COLO668 (cell line): Measurements from ENCODE around the gene ANO2.

Experiments used
- DNase-seq: peaks from one replicate; lab custom pipeline; 2025; ENCODE audit not compliant: unreplicated experiment; lab: John Stamatoyannopoulos, UW

ANO2 gene

DNA sequence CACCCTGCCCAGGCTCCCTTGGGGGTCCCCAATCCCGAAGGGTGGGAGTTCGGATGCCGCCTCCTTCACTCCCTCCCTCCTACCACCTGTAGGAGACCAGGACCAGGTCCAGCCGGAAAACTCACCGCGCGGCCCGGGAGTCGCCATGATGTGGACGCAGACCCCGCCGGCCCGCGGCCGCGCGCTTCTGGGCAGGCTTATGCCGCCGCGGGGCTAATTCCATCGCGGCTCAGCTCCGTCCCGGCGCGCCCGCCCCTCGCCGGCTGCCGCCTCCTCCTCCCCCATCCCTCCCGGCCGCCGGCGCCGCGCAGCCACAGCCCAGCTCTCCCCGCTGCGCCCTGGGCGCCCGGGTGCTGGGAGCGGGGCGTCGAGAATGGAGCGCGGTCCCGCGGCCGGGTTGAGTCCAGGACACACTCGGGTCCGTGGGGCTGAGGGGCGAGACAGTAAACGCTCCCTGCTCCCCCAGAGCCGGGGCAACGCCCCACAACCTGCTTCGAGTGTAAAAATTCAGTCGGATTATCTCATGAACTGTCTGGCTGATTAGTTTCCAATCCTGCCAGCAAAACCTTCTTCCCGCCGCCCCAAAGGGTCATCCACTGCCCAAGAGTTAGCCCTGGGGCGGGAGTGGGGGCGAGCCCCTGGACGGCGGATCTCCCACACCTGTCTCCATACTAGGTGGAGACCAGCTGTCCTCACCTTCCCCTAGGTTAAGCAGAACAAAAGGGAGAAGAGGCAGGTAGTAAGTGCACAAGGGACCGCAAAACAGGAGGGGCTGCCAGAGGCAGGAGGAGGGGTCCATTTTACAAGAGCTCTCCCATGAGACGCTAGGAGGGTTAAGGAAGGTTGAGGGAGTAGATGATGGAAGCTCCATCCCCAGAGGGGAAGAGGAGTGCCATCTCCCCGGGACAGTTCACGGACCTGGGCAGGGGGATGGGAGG, at the start of gene ANO2:
Gene ANO2 (minus strand): TSS at position 189 of the 938 bp plus-strand sequence. CDS start 42 bp downstream, at position 147.
- peak; percentile 29 for DNase-seq

DNA sequence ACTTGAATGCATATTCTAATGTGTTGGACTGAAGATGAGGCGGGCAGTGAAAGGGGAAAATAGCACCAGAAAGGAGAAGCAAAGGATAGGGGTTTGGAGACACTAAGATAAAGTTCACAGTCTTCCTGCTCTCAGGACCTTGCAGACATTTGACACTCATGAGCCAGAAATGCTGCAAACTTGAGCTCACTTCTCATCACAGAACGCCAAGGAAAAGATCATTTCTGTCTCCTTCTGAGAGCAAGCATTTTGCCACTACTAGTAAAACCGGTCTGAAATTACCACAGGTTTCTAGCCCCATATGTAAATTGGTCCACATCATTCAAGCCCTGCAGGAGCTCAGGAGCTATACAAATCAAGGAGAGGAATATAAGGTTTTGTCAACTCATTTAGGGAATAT, 44.6 kb upstream of the ANO2 start:
- no peak for DNase-seq

DNA sequence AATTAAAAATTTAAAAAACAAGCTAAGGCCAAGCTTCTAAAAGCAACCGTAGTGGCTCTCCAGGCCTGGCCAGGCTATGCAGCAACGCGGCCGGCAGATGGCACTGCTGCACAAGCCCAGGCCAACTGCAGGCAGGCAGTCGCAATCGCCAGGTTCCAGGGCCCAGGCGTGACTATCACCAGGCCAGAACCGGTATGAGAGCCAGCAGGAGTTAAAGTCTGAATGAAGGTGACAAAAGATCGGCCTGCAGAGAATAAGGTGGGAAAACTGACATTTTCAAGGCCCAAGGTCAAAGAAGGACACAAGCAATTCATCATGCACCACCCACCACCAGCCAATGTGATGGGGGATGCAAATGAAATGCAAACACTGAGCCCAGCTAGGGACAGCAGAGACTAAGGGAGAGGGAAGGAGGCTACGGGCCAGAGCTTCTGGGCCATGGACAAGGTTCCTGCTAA, 43.6 kb upstream of the ANO2 start:
- DNase-seq = peak; percentile 65

DNA sequence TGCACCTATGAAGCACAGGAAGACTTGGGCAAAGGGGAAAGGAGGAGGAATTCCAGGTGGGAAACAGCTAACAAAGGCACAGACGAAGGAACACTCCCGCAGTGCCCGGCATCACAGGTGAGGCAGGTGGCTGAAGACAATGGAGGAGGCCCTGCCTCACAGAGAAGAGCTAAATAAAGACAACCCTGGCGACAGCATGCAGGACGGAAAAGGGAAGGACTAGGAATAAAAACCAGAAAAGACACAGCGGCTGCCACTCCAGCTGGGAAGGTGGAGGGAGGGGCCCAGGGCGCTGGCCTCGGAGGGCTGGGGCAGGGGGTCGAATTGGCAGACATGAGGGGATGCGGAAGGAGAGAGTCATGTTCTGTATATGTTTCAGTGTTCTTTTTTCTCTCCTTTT, 43.0 kb upstream of the ANO2 start:
- peak; percentile 7 for DNase-seq

DNA sequence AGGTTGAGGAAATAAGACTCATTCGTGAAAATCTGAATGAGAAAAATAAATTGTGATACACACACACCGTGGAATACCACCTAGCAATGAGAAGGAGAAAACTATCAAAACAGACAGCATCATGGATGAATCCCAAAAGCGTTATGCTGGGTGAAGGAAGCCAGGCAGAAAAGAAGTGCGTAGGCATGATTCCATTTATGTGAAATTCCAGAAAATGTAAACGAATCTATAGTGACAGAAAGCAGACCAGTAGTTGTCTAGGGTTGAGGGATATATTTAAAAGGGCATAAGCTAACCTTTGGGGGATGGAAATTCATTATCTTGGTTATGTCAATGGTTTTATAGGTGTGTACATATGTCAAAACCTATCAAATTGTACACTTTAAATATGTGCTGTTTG, 42.5 kb upstream of the ANO2 start:
- no peak for DNase-seq

DNA sequence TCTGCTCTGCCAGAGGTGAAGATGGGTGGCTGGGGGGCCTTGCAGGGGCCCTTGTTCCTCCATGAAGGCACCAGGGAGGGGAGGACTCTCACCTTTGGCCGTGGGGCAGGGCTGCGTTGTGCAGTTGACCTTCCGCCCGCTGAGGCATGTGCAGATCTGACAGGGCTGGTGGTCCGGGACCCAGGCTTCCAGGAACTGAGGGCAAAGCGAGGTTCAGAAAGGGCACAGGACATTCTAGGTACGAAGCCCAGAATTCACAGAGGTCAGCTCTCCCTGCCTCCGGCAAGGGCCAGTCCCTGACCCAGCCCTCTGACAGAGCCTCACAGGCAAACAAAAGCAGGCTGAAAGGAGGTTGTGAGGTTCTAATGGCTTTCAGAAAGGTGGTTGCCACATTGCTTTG, 40.4 kb upstream of the ANO2 start:
- DNase-seq = no peak

DNA sequence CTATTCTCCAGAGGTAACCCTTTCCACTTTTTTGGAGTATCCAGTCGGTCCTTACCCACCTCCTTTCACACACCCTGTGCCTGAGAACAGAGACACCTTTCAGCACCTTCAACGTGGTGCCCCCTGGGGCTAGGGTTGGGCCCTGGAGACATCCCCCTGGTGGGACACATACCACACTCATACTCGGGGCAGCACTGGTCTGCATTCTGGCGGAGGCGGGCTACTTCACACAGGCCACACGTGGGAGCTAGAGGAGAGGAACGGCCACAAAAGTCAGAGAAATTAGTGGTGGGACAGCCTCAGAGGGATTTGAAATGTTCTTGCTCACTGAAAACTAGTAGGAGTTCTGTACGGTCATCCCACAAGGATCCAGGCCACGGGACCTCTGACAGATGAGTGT, 39.8 kb upstream of the ANO2 start:
- DNase-seq = no peak

DNA sequence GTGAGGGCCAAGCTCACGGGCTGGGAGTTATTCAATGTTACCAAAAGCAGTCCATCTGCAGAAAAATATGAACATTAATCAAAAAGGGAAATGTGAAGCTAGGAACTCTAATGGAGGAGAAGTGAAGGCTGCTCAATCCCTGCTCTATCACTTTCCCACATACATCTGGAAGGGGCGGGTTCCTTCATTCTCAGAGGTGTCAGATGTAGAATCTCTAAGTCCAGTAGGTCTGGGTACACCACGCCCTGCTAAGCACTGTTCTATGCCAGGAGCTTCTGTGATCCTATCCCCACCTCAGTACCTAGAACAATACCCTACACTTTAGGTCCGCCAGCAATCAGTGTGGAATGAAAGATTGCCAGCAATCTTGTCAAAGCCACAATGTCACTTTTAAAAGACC, 37.0 kb upstream of the ANO2 start:
- DNase-seq = no peak

DNA sequence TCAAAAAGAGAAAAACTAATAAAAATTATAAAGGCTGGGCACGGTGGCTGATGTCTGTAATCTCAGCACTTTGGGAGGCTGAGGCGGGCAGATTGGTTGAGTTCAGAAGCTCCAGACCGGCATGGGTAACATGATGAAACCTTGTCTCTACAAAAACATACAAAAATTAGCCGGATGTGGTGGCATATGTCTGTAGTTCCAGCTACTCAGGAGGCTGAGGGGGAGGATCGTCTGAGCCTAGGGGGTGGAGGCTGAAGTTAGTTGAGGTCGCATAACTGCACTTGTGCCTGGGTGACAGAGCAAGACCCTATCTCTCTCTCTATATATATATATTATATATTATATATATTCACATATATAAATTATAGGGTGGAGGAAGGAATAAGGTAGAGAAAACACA, 32.5 kb upstream of the ANO2 start:
- no peak for DNase-seq

DNA sequence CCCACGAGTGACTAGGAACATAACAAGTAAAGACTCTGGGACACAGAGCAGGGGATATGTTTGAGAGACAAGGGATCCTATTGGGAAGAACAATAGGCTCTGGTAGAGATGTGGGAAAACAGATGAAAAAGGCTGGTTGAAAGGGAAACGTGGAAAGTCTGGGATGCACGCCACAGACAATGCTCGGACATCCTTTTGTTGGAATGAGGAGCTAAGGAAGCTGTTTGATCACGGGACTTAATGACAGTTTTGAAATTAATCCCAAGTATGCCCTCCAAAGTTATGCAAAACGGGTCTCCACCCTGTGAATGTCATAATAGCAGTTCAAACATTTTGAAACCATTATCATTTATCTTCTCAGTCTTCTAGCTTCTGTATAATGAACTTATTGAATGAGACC, 31.7 kb upstream of the ANO2 start:
- DNase-seq = no peak

DNA sequence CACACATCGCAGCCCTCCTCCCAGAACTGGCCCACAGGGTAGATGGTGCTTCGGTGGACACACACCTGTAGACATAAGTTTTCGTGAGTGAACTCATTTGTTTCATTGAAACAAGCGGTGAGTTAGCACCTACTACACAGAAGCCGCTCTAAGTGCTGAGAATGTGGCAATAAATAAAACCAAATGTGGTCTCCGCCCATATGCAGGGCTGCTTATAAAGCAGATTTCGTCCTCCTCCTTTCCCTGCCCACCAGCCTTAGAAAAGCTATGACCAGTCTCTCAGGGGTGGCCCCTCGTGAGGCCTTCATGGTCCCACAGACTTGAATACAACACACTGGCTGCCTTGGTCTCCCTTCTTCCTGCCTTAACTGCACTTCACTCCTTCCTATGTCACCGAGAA, 31.1 kb upstream of the ANO2 start:
- DNase-seq = no peak

DNA sequence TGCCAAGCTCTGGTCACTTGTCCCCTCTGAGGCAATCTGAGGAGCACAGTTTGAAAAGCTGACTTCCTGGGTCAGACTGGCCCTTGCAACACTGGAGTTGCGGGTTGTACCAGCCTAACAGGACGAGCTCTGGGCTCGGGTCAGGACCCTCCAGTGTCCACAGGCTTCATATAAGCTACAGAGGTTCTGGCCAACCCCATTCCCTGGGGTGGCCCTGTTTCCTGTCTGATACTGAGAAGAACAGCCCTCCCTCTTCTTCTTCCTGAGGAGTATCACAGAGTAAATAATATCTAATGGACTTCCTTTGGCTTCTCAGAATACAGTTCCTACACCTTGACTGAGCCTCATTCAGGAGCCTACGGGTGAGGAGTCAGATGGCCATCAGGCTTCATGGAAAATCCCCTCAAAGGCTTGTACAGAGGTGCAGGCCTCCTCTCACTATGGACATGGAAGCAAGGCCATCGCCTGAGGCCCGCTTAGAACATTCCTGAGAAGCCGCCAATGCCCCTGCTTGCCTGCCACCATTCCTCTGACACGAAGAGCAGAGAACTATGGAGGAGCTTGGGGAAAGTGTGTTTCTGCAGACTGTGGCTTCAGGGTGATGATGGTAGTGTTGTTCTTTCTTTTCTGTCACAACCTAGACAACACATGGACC, 28.5 kb upstream of the ANO2 start:
- no peak for DNase-seq

DNA sequence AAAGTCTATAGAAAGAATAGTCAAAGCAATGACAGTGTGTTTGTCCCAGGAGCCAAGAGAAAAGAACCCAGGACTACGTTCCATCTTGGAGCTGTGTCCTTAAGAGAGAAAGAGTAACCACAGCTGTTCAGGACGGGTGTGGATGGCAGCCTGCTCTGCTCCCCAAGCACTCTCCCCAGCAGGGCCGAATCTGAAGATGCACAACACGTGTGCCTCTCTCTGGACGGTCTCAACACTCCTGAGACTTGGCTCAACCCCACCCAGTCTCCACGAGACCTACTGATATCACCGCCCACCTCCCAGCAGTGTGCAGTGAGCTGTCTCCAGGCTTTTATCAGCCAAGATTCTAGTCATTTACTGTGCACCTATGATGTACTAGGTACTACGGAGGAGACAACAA, 27.3 kb upstream of the ANO2 start:
- no peak for DNase-seq

DNA sequence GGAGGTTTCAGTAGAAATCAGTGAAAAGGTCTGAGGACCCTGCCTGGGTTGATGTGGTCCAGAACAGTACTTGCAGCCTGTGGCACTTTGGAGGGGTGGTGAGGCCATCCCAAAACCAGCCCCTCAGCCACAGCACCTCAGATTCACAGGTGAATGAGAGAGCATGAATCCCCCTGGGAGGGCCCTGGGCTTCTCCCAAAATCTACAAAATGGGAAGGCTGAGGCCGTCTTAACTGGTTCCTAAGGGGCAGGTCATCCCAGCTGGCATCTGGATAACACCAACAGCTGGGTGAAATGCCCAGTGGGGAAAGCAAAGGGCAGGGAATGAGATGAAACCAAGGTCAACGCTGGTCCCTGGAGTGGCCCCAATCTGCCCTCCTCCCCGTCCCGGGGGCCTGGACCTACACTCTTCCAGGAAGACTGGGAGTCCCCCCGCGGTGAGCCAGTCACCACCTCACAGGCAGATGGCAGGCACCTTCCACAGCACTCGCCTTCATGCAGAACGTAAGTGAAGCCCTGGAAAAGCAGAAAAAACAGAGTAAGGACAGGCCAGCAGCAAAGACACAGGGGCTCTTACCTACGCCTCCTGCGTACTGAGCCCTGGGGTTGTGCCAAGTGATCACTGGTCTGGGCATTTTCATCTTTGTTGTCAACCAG, 26.3 kb upstream of the ANO2 start:
- DNase-seq = no peak

DNA sequence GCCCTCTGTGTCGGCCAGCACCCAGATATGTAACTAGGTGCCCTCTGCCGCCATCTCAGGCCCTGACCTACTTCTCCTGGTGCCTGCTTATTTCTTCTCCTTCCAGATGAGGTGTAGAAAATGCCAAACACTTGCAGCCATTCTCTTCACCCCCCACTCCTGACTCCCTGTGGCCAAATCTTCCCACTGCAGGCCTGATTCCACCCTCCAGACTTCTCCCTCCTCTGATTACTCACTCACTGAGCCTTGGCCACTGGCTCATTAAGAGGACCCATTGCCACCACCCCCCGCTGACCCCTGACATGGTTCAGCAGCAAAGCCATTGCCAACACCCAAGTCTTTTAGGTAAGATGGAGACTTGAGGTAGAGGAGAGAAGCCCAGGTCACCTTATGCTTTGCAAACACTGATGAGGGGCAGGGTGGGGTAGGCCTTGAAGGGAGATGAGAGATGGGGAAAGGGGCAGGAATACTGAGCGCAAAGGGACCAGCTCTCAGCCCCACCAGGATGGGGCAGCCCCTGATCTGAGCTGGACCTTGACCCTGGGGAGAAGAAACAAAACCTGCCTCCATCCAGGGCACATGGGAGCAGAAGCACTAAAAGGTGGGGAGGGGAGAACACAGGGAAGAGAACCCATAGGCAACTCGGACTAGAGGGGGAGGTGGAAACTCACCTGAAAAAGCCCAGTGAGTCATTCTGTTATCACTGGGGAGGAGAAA, 25.1 kb upstream of the ANO2 start:
- DNase-seq = no peak

DNA sequence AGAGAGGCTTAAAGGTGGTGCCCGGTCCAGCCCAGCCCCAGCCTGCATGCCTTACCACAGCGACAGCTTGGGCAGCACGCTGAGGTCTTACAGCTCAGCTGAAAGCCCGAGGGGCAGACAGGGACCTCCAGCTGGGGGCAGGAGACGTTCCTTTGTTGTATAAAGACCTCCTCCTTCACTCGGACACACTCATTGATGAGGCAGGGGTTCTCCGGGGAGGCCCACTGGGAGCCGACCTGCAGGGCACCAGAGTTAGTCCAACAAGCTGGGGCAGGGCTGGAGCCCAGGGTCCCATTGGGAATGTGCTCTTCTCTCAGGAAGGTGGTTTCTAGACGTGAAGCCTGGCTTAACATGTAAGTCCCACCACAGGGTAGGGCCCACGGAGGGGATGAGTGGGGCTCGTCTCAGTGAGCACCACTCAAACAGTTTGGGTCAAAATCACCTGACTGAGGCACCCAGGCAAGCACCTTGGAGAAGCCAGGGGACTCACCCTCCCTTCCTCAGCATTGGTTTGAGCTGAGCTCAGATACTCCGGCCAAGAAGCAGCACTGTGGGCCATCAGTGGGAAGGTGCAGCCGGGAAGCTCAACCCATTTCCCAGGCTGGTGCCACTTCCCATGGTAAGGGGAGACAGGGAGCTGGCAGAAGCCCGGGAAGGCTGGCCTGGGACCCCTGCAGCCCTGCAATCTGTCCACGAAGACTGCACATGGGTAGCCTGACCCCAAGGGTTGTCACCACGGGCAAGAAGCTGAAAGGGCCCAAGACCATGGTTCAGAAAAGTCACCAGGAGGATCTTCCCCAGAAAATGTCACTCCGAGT, 24.3 kb upstream of the ANO2 start:
- no peak for DNase-seq

DNA sequence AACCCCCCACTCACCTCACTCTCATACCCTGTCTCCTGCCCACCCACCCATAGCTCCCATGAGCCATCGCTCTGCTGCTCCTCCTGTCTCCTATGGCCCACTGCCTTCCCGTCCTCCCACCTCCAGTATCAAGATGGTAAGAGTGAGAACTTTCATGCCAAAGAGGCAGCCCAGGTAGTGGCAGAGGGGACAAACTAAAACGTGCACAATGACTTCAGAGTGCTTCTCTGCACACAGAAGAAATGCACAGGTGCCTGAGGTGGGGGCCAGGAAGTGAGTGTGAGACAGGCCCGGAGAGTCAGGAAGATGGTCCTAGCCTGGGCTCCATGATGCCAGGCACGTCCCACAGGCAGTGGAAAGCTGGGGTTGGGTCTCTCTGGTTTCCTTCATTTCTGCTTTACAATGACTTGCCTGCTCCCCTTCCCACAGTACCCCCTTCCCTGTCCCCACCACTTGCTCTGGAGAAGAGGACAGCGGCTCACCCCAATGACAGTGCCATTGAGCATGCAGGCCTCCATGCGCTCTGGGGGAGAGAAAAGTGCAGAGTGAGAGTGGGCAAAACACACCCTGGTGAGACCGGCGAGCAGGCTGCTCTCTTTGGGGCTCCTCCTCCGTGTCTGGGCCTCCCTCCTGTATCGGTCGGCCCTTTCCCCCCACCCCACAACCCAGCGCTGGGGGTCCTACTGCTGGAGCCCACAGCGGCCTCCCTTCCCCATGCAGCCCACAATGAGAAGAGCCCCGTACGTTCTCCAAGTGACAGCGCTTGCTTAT, 22.8 kb upstream of the ANO2 start:
- DNase-seq = no peak

DNA sequence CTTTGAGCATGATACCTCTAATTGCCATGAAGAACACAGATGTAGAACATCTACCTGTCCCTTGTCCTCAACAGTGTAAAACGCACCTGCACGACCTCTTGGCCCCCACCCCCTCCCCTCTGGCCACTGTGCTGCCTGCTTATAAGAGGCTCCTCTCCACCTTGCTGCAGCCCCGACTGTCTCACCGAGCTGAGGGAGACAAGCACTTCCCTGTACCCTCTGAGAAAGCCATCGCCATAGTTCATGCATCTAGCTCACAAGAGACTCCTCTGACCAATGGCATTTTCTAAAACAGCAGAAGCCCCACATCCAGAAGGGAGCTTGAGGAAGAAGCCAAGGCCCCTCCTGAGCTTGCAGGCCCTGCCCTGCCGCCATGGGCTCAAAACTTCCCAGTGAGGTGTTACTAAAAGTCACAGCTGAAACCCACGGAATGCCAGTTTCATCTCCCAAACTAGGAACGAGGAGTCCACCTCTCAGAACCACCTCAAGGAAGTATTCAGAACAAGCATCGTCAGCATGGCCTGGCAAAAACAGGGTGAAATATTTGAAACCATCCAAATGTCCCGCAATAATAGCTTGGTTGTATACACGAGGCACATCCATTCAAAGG, 21.5 kb upstream of the ANO2 start:
- no peak for DNase-seq

DNA sequence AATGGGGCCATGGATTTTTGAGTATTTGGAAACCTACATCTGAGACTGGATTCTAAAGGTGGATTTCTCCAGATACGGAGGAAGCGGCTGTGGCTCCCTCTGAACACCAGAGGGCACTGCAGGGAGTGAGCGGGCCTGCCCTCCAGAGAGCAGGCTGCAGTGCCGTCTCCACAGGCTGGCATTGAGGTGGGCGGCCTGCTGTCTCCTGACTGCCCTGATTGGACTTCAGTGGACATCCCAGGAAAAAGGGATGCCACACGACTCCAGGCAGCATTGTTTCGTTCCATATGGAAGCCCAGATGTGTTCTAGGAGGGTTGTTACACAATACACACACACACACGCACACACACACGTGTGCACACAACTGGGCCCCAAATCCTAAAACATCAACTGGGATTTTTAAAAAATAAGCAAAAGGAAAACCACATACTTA, 20.9 kb upstream of the ANO2 start:
- DNase-seq = peak; percentile 21
